Mucosa of rectum (tissue), 2 donors: ENCODE results near the gene CFAP47.
"Not testable (repeated sequence)": the region's sequence is repeated elsewhere in the genome, so short reads cannot be mapped to it uniquely, and the experiment has no call there.

ENCODE experiments used
- H3K27ac ChIP-seq, 2 donors: one replicate each; pipeline ENCODE4 v1.7.0; 2013; ENCODE audit warnings: inconsistent platforms in 2 of 2, low read depth in 2 of 2, low read length in 2 of 2
- H3K27me3 ChIP-seq, 2 donors: one replicate each; pipeline ENCODE4 v1.7.0; 2013; ENCODE audit warnings: low read length in 2 of 2; ENCODE audit not compliant: control insufficient read depth in 2 of 2, insufficient read depth in 2 of 2
- H3K36me3 ChIP-seq, 2 donors: one replicate each; pipeline ENCODE4 v1.7.0; 2013; ENCODE audit warnings: low read length in 2 of 2; ENCODE audit not compliant: control insufficient read depth in 2 of 2, insufficient read depth in 2 of 2
- H3K4me1 ChIP-seq, 2 donors: one replicate each; pipeline ENCODE4 v1.7.0; 2013; ENCODE audit warnings: low read length in 2 of 2, mild to moderate bottlenecking in 1 of 2; ENCODE audit not compliant: control insufficient read depth in 2 of 2, insufficient read depth in 2 of 2
- H3K4me3 ChIP-seq, 2 donors: one replicate each; pipeline ENCODE4 v1.7.0; 2013; ENCODE audit warnings: low read length in 2 of 2
- H3K9ac ChIP-seq, 2 donors: one replicate each; pipeline ENCODE4 v1.7.0; 2013; ENCODE audit warnings: low read length in 2 of 2, low read depth in 1 of 2, mild to moderate bottlenecking in 1 of 2
- H3K9me3 ChIP-seq, 2 donors: one replicate each; pipeline ENCODE4 v1.7.0; 2013; ENCODE audit warnings: low read length in 2 of 2; ENCODE audit not compliant: control insufficient read depth in 2 of 2
- donor health status: healthy.
- donor health status: Normal muscosa, but diverticular disease.

CFAP47 gene

DNA sequence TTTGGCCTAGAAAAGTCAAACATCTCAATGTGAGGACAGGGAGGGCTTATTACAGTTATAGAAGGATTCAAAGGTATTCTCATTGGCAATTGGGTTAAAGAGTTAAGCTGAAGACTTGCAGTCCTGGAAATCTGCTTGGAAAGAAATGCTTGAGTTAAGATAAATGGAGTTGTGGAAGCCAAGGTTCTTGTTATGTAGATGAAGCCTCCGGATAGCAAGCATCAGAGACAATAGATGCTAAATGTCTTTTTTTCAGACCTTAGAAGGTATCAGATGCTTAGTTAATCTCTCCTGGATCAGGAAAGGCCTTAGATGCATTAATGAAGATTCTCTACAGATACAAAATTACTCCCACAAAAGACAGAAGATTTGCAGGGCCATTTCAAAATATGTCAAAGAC lies 299.3 kb downstream of the CFAP47 start:
- no peaks in the 10 kb centered on the region for H3K27me3 ChIP-seq
- no peak overlapping the region for H3K9ac ChIP-seq
- H3K36me3 ChIP-seq, result no peaks in the 10 kb centered on the region
- H3K4me1 ChIP-seq, result no peaks in the 10 kb centered on the region
- H3K4me3 ChIP-seq, result no peak overlapping the region
- no peaks in the 10 kb centered on the region for H3K9me3 ChIP-seq
- no peak overlapping the region for H3K27ac ChIP-seq

- not testable (repeated sequence) for H3K27ac ChIP-seq, H3K9me3 ChIP-seq, H3K4me1 ChIP-seq, H3K27me3 ChIP-seq, H3K4me3 ChIP-seq, H3K36me3 ChIP-seq, H3K9ac ChIP-seq
Measured at GRCh38 chrX:36234840-36235528, 315.4 kb downstream of the CFAP47 start.

GRCh38 chrX:36241397-36241796 lies 321.9 kb downstream of the CFAP47 start:
- Histone ChIP-seq H3K36me3 (no peaks in the 10 kb centered on the region), H3K4me1 (no peaks in the 10 kb centered on the region), H3K4me3 (no peak overlapping the region), H3K27ac (no peak overlapping the region), H3K27me3 (no peaks in the 10 kb centered on the region), H3K9ac (no peak overlapping the region), H3K9me3 (no peaks in the 10 kb centered on the region)

- Histone ChIP-seq H3K4me1 (no peaks in the 10 kb centered on the region), H3K27ac (no peak overlapping the region), H3K9me3 (no peaks in the 10 kb centered on the region), H3K27me3 (no peaks in the 10 kb centered on the region), H3K36me3 (no peaks in the 10 kb centered on the region), H3K9ac (no peak overlapping the region), H3K4me3 (no peak overlapping the region)
Measured at GRCh38 chrX:36266155-36266554, 346.6 kb downstream of the CFAP47 start.

- no peak overlapping the region for H3K9ac ChIP-seq
- no peaks in the 10 kb centered on the region for H3K9me3 ChIP-seq
- no peak overlapping the region for H3K4me3 ChIP-seq
- H3K27me3 ChIP-seq, result no peaks in the 10 kb centered on the region
- no peak overlapping the region for H3K27ac ChIP-seq
- H3K4me1 ChIP-seq, result no peaks in the 10 kb centered on the region
- no peaks in the 10 kb centered on the region for H3K36me3 ChIP-seq
Measured at GRCh38 chrX:36310136-36310535, 390.6 kb downstream of the CFAP47 start.

DNA sequence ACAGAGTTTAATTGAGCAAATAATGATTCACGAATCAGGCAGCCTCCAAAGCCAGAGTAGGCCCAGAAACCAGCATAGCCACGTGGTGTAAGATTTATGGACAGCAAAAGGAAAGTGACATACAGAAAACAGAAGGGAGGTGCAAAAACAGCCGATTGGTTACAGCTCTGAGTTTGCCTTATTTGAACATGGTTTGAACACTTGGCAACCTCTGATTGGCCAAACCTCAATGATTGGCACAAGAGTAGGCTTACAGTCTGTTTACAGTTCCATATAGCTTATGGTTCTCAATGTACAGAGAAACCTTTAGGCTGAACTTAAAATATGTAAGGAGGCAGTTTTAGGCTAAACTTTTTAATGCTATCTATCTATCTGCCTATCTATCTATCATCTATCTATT lies 394.8 kb downstream of the CFAP47 start:
- H3K4me1 ChIP-seq, result no peaks in the 10 kb centered on the region
- no peaks in the 10 kb centered on the region for H3K9me3 ChIP-seq
- H3K27ac ChIP-seq, result no peak overlapping the region
- no peaks in the 10 kb centered on the region for H3K36me3 ChIP-seq
- H3K27me3 ChIP-seq, result no peaks in the 10 kb centered on the region
- no peak overlapping the region for H3K4me3 ChIP-seq
- no peak overlapping the region for H3K9ac ChIP-seq

DNA sequence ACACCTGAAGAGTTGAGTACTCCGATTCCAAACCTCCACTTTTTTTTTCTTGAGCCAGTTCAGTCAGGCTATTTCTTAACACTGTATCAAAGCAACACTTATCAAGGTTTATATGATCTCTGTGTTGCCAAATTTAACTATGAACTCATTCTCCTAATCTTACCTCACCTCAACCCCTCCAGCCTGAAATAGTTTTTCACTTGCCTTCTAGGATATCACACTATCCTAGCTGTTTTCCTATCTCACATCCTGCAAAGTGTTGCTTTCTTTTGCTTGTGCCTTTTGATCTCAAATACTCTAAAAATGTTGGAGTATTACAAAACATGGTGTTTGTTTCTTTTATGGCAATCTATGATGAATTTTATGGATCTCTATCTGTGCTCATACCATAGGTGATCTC lies 415.0 kb downstream of the CFAP47 start:
- Histone ChIP-seq H3K9me3 (no peaks in the 10 kb centered on the region), H3K27ac (no peak overlapping the region), H3K27me3 (peaks cover 0 to 2% of the 10 kb centered on the region in 2 donors), H3K9ac (no peak overlapping the region), H3K4me3 (no peak overlapping the region), H3K36me3 (no peaks in the 10 kb centered on the region), H3K4me1 (no peaks in the 10 kb centered on the region)

DNA sequence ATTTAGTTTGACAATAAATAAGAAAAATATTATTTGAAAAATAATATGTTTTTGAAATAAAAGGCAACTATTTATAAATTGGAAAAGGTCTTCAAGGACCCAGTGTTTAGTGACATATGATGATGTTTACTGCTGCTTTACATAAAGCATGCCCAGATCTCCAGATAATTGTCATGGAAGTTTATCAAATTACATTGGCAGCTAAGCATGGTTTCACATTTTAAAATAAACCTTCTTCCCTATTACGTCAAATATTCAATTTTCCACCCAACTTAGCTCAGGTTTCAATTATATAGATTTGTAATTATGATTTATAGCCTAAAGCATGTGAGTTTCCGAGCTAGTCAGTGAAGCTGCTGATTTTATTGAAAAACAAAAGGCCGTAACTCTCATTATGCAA lies 417.2 kb downstream of the CFAP47 start:
- Histone ChIP-seq H3K9ac (no peak overlapping the region), H3K4me1 (no peaks in the 10 kb centered on the region), H3K27me3 (peaks cover 0 to 2% of the 10 kb centered on the region in 2 donors), H3K4me3 (no peak overlapping the region), H3K9me3 (no peaks in the 10 kb centered on the region), H3K27ac (no peak overlapping the region), H3K36me3 (no peaks in the 10 kb centered on the region)

DNA sequence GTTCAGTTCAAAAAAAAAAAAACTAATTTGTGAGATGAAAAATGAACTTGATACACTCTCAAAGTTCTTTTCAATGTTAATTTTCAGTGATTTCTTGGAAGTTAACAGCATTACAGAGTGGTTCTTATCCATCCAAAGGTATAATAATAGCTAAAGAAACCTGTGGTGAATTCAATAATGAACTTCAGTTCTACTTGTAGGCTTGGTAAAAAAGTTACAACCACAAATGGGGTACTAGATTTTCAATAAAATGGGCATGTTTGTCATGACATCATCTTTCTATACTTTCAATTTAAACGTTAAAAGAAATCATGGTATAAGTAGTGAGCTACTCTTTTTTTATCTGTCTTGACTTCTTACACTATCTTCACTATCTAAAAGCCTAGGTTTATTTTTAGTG lies 424.8 kb downstream of the CFAP47 start:
- no peaks in the 10 kb centered on the region for H3K36me3 ChIP-seq
- no peaks in the 10 kb centered on the region for H3K9me3 ChIP-seq
- H3K4me1 ChIP-seq, result no peaks in the 10 kb centered on the region
- H3K27me3 ChIP-seq, result no peaks in the 10 kb centered on the region
- H3K4me3 ChIP-seq, result no peak overlapping the region
- no peak overlapping the region for H3K9ac ChIP-seq
- H3K27ac ChIP-seq, result no peak overlapping the region

GRCh38 chrX:36348509-36348908 lies 429.0 kb downstream of the CFAP47 start:
- Histone ChIP-seq H3K4me3 (no peak overlapping the region), H3K36me3 (no peaks in the 10 kb centered on the region), H3K4me1 (no peaks in the 10 kb centered on the region), H3K27me3 (no peaks in the 10 kb centered on the region), H3K9ac (no peak overlapping the region), H3K27ac (no peak overlapping the region), H3K9me3 (no peaks in the 10 kb centered on the region)

DNA sequence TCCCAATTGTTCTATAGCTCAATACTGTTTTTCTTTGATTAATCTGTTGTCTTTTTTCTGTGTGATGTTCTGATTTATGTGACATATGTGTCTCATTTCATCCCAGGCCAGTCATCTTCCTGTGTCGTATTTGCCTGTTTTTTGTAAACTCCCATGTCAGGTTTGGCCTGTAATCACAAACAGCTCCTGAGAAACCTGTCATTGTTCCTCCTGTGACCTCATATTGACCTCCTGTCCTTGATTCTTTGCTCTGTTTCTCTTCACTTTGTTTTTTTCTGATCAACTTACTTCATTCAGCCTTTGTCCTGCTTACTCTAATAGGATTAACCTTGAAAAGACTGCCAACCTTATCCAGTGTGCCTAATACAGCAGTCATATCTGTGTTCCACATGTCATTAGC lies 438.3 kb downstream of the CFAP47 start:
- H3K9ac ChIP-seq, result no peak overlapping the region
- H3K27ac ChIP-seq, result no peak overlapping the region
- H3K4me3 ChIP-seq, result no peak overlapping the region
- no peaks in the 10 kb centered on the region for H3K4me1 ChIP-seq
- no peaks in the 10 kb centered on the region for H3K27me3 ChIP-seq
- no peaks in the 10 kb centered on the region for H3K36me3 ChIP-seq
- no peaks in the 10 kb centered on the region for H3K9me3 ChIP-seq
